Nephron (organoid): Measurements from ENCODE around the gene ZC3H4.
"Not testable (repeated sequence)": the region's sequence is repeated elsewhere in the genome, so short reads cannot be mapped to it uniquely, and the experiment has no call there.

Experiments used
- H3K27ac Mint-ChIP-seq, 3 experiments: 2 replicates each; pipeline ENCODE4 v1.8.0; 2020; ENCODE audit warnings: mixed read lengths in 3 of 3, mild to moderate bottlenecking in 2 of 3, moderate library complexity in 1 of 3
- H3K27me3 Mint-ChIP-seq: 2 replicates; pipeline ENCODE4 v1.8.0; 2021; ENCODE audit warnings: low read depth, mild to moderate bottlenecking, moderate library complexity, mixed read lengths
- H3K36me3 Mint-ChIP-seq: 2 replicates; pipeline ENCODE4 v1.8.0; 2020; ENCODE audit warnings: low read depth, mixed read lengths
- H3K4me1 Mint-ChIP-seq: 2 replicates; pipeline ENCODE4 v1.8.0; 2020; ENCODE audit warnings: mixed read lengths
- H3K4me3 Mint-ChIP-seq, 3 experiments: 2 replicates each; pipeline ENCODE4 v1.8.0; 2020; ENCODE audit warnings: mild to moderate bottlenecking in 3 of 3, mixed read lengths in 3 of 3, moderate library complexity in 2 of 3
- H3K9me3 Mint-ChIP-seq: 2 replicates; pipeline ENCODE4 v1.8.0; 2020; ENCODE audit warnings: mixed read lengths
- CTCF ChIP-seq, 3 experiments: fragments of 200-600 bp; sonication (generic); IDR thresholded peaks; one replicate each; pipeline ENCODE4 v1.5.0; 2021; ENCODE audit warnings: antibody characterized with exemption in 3 of 3; ENCODE audit not compliant: unreplicated experiment in 3 of 3

ZC3H4 gene

DNA sequence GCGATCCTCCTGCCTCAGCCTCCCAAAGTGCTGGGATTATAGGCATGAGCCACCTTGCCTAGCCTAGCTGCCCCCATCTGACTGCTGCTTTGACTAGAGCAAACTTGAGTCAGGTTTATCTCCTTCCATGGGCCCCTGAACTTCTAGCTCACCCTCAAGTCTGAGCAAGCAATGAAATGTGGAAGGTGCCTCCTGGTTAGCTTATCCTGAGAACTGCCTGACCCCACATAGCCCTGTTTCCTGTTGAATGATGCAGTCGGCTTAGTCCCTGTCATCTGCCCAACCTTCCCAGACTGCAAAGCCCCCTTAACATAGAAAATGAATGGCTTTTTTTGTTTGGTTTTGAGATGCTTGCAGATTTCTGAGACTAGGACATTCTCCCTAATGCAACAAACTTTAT is 56.2 kb downstream of the ZC3H4 start:
- Mint-ChIP-seq H3K27me3 (peaks cover 9% of the 10 kb centered on the region), H3K9me3 (no peaks in the 10 kb centered on the region), H3K4me3 (no peak overlapping the region), H3K27ac (peak overlapping the region in 2 of 3 experiments; percentile 29 to 64), H3K4me1 (no peaks in the 10 kb centered on the region), H3K36me3 (no peaks in the 10 kb centered on the region)
- no peak for TF ChIP-seq CTCF (IDR thresholded peaks at IDR 0.05; ENCODE audit: unreplicated experiment in 3 of 3)

- Mint-ChIP-seq H3K4me3 (no peak overlapping the region), H3K36me3 (no peaks in the 10 kb centered on the region), H3K27ac (peak overlapping the region in 2 of 3 experiments; percentile 37 to 50), H3K4me1 (no peaks in the 10 kb centered on the region), H3K27me3 (peaks cover 9% of the 10 kb centered on the region), H3K9me3 (no peaks in the 10 kb centered on the region)
- no peak for TF ChIP-seq CTCF (IDR thresholded peaks at IDR 0.05; ENCODE audit: unreplicated experiment in 3 of 3)
These were observed 57.2 kb downstream of the ZC3H4 start for GRCh38 chr19:47056411-47056810.

DNA sequence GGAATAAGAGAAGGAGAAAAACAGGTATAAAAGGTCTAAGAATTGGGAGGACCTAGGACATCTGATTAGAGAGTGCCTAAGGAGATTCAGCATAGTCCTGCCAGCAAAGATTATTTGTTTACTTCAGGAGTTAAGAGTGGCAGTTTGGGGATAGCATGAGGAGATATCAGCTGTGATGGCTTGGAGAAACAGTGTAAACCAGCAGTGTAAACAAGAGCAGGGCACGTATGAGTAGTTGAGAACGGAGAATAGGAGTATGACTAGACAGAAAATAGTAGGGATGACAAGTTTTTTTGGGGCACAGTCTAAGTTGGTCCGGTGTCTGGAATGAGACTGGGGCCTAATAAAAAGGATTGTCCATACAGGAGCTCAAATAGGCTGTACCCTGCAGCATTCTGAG is 63.0 kb downstream of the ZC3H4 start:
- H3K9me3 Mint-ChIP-seq: not testable (repeated sequence)

GRCh38 chr19:47049307-47049700 is 64.3 kb downstream of the ZC3H4 start:
- H3K27ac Mint-ChIP-seq: peak overlapping the region; percentile 21 to 79 (median 56)
- peak overlapping the region; percentile 87 to 99 (median 96) for H3K4me3 Mint-ChIP-seq
- peaks cover 4% of the 10 kb centered on the region for H3K27me3 Mint-ChIP-seq
- H3K4me1 Mint-ChIP-seq: peaks cover 5% of the 10 kb centered on the region
- TF ChIP-seq CTCF (IDR thresholded peaks at IDR 0.05; ENCODE audit: unreplicated experiment in 3 of 3): no peak
- H3K9me3 Mint-ChIP-seq: no peaks in the 10 kb centered on the region
- peaks cover 3% of the 10 kb centered on the region for H3K36me3 Mint-ChIP-seq

More for the DNA sequence above, 63.0 kb downstream of the ZC3H4 start:
- H3K36me3 Mint-ChIP-seq, H3K27ac Mint-ChIP-seq, H3K27me3 Mint-ChIP-seq, H3K4me1 Mint-ChIP-seq: not testable (repeated sequence)
- peak overlapping the region in 1 of 3 experiments; percentile 22 for H3K4me3 Mint-ChIP-seq

DNA sequence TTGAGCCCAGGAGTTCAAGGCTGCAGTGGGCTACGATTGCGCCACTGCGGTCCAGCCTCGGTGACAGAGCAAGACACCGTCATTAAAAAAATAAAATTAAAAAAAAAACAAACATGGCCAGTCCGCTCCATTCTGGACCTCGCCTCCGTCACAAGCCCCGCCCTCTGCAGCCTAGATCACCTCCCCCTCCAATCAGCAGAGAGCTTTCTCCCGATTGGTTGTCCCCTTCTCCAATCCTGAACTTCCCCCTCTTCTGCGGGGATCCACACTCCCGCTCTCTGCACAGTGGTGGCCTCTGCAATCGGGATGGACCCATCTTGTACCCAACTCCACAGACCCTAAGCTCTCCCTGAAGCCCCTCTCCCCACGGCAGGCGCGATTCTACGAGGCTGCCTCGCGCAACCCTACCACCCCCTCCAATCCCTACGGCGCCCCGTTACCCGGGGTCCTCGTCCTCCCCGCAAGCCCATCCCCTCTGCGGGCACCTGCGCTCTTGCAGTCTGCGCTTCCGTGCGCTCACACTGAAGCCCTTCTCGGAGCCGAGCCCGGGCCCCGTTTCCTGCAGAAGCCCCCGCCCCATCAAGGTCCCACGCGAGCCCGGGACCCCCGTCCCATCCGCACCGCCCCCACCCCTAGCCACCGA is 65.7 kb downstream of the ZC3H4 start:
- Mint-ChIP-seq H3K4me1 (peaks cover 5% of the 10 kb centered on the region), H3K27ac (peak overlapping the region; percentile 59 to 83 (median 76)), H3K4me3 (peak overlapping the region; percentile 96 to 99 (median 99)), H3K27me3 (no peaks in the 10 kb centered on the region), H3K36me3 (peaks cover 3% of the 10 kb centered on the region), H3K9me3 (no peaks in the 10 kb centered on the region)
- no peak for TF ChIP-seq CTCF (IDR thresholded peaks at IDR 0.05; ENCODE audit: unreplicated experiment in 3 of 3)

- H3K4me1 Mint-ChIP-seq: peaks cover 5% of the 10 kb centered on the region
- peak overlapping the region; percentile 59 to 83 (median 76) for H3K27ac Mint-ChIP-seq
- H3K4me3 Mint-ChIP-seq: peak overlapping the region; percentile 96 to 99 (median 99)
- H3K9me3 Mint-ChIP-seq: no peaks in the 10 kb centered on the region
- TF ChIP-seq CTCF (IDR thresholded peaks at IDR 0.05; ENCODE audit: unreplicated experiment in 3 of 3): no peak
- H3K36me3 Mint-ChIP-seq: peaks cover 3% of the 10 kb centered on the region
- H3K27me3 Mint-ChIP-seq: no peaks in the 10 kb centered on the region
These were observed 66.3 kb downstream of the ZC3H4 start for GRCh38 chr19:47047272-47047762.
